Suppressor macrophage (primary cell): ENCODE measurements around the gene HSPA1A.
A peak's percentile ranks its signal among the peaks of the same experiment; 100 is the strongest.
"Not testable (repeated sequence)": the region's sequence is repeated elsewhere in the genome, so short reads cannot be mapped to it uniquely, and the experiment has no call there.

Source experiments
- DNase-seq, 4 experiments: peaks; one replicate each; pipeline ENCODE4 v3.0.0-alpha.2; 2020 to 2022

Gene HSPA1A

GRCh38 chr6:31811645-31812044 lies 3.7 kb upstream of the HSPA1A start:
- no peak for DNase-seq

- no peak for DNase-seq
Observed at GRCh38 chr6:31813465-31813849, 1.9 kb upstream of the HSPA1A start.

- peak; percentile 78 to 96 (median 92) for DNase-seq
Observed at GRCh38 chr6:31814677-31815024, 692 bp upstream of the HSPA1A start.

GRCh38 chr6:31817133-31817928 lies 2.0 kb downstream of the HSPA1A start:
- peak in 3 of 4 experiments; percentile 16 to 64 (median 59) for DNase-seq

- not testable (repeated sequence) for DNase-seq
Observed at GRCh38 chr6:31817929-31818511, 2.7 kb downstream of the HSPA1A start.

- no peak for DNase-seq
Observed at GRCh38 chr6:31819871-31820299, 4.5 kb downstream of the HSPA1A start.

GRCh38 chr6:31820399-31820798 lies 5.1 kb downstream of the HSPA1A start:
- not testable (repeated sequence) for DNase-seq

GRCh38 chr6:31821301-31822035 lies 6.1 kb downstream of the HSPA1A start:
- peak; percentile 69 to 88 (median 78) for DNase-seq

GRCh38 chr6:31822036-31822821 lies 6.9 kb downstream of the HSPA1A start:
- peak; percentile 83 to 92 (median 85) for DNase-seq

GRCh38 chr6:31823592-31824196 lies 8.4 kb downstream of the HSPA1A start:
- DNase-seq, result peak in 3 of 4 experiments; percentile 39 to 49 (median 40)

- DNase-seq, result no peak
Observed at GRCh38 chr6:31825553-31825952, 10.2 kb downstream of the HSPA1A start.

GRCh38 chr6:31826793-31827285 lies 11.5 kb downstream of the HSPA1A start:
- DNase-seq, result peak in 2 of 4 experiments; percentile 74 to 84

GRCh38 chr6:31827286-31828079 lies 12.1 kb downstream of the HSPA1A start, which contains the start of gene HSPA1B:
TSS of gene HSPA1B (plus strand) at chr6:31827738. CDS start at chr6:31827951, 213 bp downstream.
- DNase-seq, result peak; percentile 96 to 99 (median 98)

GRCh38 chr6:31829633-31830283 lies 14.4 kb downstream of the HSPA1A start:
- peak; percentile 18 to 73 (median 52) for DNase-seq

- no peak for DNase-seq
Observed at GRCh38 chr6:31830886-31831335, 15.6 kb downstream of the HSPA1A start.

- peak in 3 of 4 experiments; percentile 49 to 53 (median 52) for DNase-seq
Observed at GRCh38 chr6:31831350-31832215, 16.2 kb downstream of the HSPA1A start.

GRCh38 chr6:31834367-31835250 lies 19.3 kb downstream of the HSPA1A start:
- peak; percentile 88 to 95 (median 92) for DNase-seq

GRCh38 chr6:31836047-31836473 lies 20.7 kb downstream of the HSPA1A start:
- DNase-seq, result peak in 1 of 4 experiments; percentile 18
